HepG2 (cell line): ENCODE measurements around the gene MIX23. TPM values are rescaled to one million over a fixed set of nuclear protein-coding genes. Genes with fewer than 3 reads are reported as not detected.

Experiments
- CAMTA2 ChIP-seq: sonication (generic); formaldehyde crosslinking; IDR thresholded peaks from 2 replicates; pipeline ENCODE4 v1.4.0; 2020; ENCODE audit warnings: mild to moderate bottlenecking, missing genetic modification reagents, borderline replicate concordance
- CREB1 ChIP-seq, 2 experiments: fragments of 450-650 bp in 1 of 2; IDR thresholded peaks; 2 replicates each; pipeline ENCODE4 v1.6.1; 2016 to 2017; ENCODE audit warnings: control low read depth in 1 of 2, mild to moderate bottlenecking in 1 of 2, missing compliant biosample characterization in 1 of 2, missing genetic modification characterization in 1 of 2
- MYNN ChIP-seq: sonication (generic); formaldehyde crosslinking; IDR thresholded peaks from 2 replicates; pipeline ENCODE4 v1.4.0; 2020; ENCODE audit warnings: mild to moderate bottlenecking, low read depth, missing genetic modification reagents
- NFYC ChIP-seq: IDR thresholded peaks from 2 replicates; pipeline ENCODE4 v1.6.1; 2016; ENCODE audit warnings: missing genetic modification reagents, missing compliant biosample characterization
- TARDBP ChIP-seq: sonication (generic); formaldehyde crosslinking; IDR thresholded peaks from 2 replicates; pipeline ENCODE4 v1.8.0; 2022; ENCODE audit warnings: mild to moderate bottlenecking, missing genetic modification reagents
- TP53 ChIP-seq: sonication (generic); formaldehyde crosslinking; conservative IDR thresholded peaks from 2 replicates; pipeline ENCODE4 v1.4.0; 2020; ENCODE audit warnings: missing genetic modification reagents
- U2AF1 ChIP-seq: fragments of 200-400 bp; formaldehyde crosslinking; optimal IDR thresholded peaks from 2 replicates; pipeline ENCODE3; 2017; ENCODE audit warnings: mild to moderate bottlenecking, low read depth, low read length
- ZBTB8A ChIP-seq: sonication (generic); formaldehyde crosslinking; IDR thresholded peaks from 2 replicates; pipeline ENCODE4 v1.4.0; 2020; ENCODE audit warnings: mild to moderate bottlenecking, low read depth, missing genetic modification reagents, borderline replicate concordance
- ZNF333 ChIP-seq: sonication (generic); formaldehyde crosslinking; IDR thresholded peaks from 2 replicates; pipeline ENCODE4 v1.4.0; 2020; ENCODE audit warnings: mild to moderate bottlenecking, missing genetic modification reagents, borderline replicate concordance
- ZNF660 ChIP-seq: sonication (generic); formaldehyde crosslinking; IDR thresholded peaks from 2 replicates; pipeline ENCODE4 v1.5.1; 2020; ENCODE audit warnings: mild to moderate bottlenecking, low read depth, missing genetic modification reagents, borderline replicate concordance
- polyA plus RNA-seq, 8 experiments: library from polyadenylated mRNA; depleted of rRNA in 3 of 8; stranded (reverse) in 7 of 8; unstranded in 1 of 8; fragments of >200 nt; fragmentation: Illumina TruSeq in 4 of 8; extraction: Trizol in 4 of 8; gene quantifications; 2 replicates each; pipeline versions ENCODE4 v1.2.1 to v1.2.3, GENCODE V29; 2011 to 2016; ENCODE audit warnings: low read depth in 4 of 8, missing spikeins in 1 of 8, mixed read lengths in 1 of 8; ENCODE audit not compliant: insufficient read depth in 1 of 8
- total RNA-seq, 5 experiments: library from RNA; depleted of rRNA; stranded (reverse); fragments of >200 nt; fragmentation: Illumina TruSeq; extraction: Trizol; gene quantifications; 2 replicates each; pipeline ENCODE4 v1.2.3, GENCODE V29; 2016; ENCODE audit warnings: low read depth in 1 of 5
- TF ChIP-seq, protein P1 (sequence below): sonication (generic); formaldehyde crosslinking; IDR thresholded peaks from 2 replicates; pipeline ENCODE4 v1.4.0; 2020; ENCODE audit warnings: low read depth, mild to moderate bottlenecking, missing genetic modification reagents
- TF ChIP-seq, protein P2 (sequence below): sonication (generic); formaldehyde crosslinking; IDR thresholded peaks from 2 replicates; pipeline ENCODE4 v1.4.0; 2020; ENCODE audit warnings: mild to moderate bottlenecking, missing genetic modification reagents
- TF ChIP-seq, protein P3 (sequence below): sonication (generic); formaldehyde crosslinking; IDR thresholded peaks from 2 replicates; pipeline ENCODE4 v1.8.1; 2023; ENCODE audit warnings: mild to moderate bottlenecking, missing genetic modification reagents
- TF ChIP-seq, protein P4 (sequence below): IDR thresholded peaks from 2 replicates; pipeline ENCODE4 v1.6.1; 2016; ENCODE audit warnings: missing compliant biosample characterization, missing genetic modification reagents, borderline replicate concordance

The MIX23 gene
- total and polyA plus RNA-seq, 2 of the 13 experiments (the other 11 are each of a cell fraction or from before 2014, with no cell fraction given), result 20.0 to 152 TPM

DNA sequence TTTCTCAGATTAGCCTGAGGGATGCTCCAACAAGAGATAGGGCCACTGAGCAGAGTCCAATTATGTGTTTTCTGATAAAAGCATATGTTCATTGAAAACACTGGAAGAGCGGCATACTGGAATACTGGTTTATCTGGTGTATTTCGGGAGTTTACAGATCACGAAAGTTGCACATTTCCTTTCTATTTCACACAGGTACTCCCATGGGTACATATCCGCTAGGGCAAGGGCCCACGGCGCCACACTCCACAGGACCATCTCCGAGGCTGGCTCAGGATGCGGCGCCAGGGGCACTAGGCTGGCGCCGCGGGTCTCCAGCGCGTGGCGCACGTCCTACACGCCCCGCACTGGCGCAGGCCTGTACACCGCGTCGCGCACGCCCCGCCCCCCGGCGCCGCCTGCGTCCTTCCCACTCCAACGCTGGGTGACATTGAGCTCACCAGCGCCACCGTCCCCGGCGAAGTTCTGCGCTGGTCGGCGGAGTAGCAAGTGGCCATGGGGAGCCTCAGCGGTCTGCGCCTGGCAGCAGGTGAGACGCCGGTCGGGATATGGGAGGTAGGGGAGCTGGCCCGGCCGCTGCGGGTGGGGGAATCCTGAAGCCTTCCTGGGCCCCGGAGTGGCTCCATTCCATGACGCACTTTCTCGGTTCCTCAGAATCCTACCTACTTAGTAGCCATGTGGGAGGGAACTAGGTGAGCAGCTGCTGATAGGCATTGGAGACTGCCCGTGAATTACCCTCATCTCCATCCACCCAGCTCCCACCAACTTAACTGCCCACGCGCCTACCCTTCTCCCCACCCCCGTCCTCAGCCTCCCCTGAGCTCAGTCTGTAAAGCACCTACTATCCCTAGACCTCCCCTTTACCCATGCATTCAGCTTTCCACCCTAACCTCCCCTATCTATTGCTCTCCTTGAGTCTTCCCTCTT lies 1.0 kb upstream of the MIX23 start, which contains the start of gene FAM162A (continued):
- no peak for TF ChIP-seq ZNF660 (CRISPR knock-in tag)
- peak; percentile 91 for TF ChIP-seq TARDBP (CRISPR knock-in tag)
- TF ChIP-seq, protein P1, sequence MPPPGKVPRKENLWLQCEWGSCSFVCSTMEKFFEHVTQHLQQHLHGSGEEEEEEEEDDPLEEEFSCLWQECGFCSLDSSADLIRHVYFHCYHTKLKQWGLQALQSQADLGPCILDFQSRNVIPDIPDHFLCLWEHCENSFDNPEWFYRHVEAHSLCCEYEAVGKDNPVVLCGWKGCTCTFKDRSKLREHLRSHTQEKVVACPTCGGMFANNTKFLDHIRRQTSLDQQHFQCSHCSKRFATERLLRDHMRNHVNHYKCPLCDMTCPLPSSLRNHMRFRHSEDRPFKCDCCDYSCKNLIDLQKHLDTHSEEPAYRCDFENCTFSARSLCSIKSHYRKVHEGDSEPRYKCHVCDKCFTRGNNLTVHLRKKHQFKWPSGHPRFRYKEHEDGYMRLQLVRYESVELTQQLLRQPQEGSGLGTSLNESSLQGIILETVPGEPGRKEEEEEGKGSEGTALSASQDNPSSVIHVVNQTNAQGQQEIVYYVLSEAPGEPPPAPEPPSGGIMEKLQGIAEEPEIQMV (CRISPR knock-in tag), result peak; percentile 91
- peak; percentile 89 for TF ChIP-seq U2AF1
- TF ChIP-seq TP53 (CRISPR knock-in tag), result peak; percentile 90
- TF ChIP-seq, protein P2, sequence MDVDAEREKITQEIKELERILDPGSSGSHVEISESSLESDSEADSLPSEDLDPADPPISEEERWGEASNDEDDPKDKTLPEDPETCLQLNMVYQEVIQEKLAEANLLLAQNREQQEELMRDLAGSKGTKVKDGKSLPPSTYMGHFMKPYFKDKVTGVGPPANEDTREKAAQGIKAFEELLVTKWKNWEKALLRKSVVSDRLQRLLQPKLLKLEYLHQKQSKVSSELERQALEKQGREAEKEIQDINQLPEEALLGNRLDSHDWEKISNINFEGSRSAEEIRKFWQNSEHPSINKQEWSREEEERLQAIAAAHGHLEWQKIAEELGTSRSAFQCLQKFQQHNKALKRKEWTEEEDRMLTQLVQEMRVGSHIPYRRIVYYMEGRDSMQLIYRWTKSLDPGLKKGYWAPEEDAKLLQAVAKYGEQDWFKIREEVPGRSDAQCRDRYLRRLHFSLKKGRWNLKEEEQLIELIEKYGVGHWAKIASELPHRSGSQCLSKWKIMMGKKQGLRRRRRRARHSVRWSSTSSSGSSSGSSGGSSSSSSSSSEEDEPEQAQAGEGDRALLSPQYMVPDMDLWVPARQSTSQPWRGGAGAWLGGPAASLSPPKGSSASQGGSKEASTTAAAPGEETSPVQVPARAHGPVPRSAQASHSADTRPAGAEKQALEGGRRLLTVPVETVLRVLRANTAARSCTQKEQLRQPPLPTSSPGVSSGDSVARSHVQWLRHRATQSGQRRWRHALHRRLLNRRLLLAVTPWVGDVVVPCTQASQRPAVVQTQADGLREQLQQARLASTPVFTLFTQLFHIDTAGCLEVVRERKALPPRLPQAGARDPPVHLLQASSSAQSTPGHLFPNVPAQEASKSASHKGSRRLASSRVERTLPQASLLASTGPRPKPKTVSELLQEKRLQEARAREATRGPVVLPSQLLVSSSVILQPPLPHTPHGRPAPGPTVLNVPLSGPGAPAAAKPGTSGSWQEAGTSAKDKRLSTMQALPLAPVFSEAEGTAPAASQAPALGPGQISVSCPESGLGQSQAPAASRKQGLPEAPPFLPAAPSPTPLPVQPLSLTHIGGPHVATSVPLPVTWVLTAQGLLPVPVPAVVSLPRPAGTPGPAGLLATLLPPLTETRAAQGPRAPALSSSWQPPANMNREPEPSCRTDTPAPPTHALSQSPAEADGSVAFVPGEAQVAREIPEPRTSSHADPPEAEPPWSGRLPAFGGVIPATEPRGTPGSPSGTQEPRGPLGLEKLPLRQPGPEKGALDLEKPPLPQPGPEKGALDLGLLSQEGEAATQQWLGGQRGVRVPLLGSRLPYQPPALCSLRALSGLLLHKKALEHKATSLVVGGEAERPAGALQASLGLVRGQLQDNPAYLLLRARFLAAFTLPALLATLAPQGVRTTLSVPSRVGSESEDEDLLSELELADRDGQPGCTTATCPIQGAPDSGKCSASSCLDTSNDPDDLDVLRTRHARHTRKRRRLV (CRISPR knock-in tag), result peak; percentile 45; the same call in 1 of the 2 replicates
- TF ChIP-seq CAMTA2 (CRISPR knock-in tag), result peak; percentile 61; the same call in 1 of the 2 replicates
- TF ChIP-seq NFYC (CRISPR knock-in tag), result peak; percentile 49; the same call in 1 of the 2 replicates
- TF ChIP-seq MYNN (CRISPR knock-in tag), result no peak
- 0 out of 2 replicates have a peak, but pooled peaks have one; percentile 74 for TF ChIP-seq ZNF333 (CRISPR knock-in tag)
- peak; percentile 71; the same call in 1 of the 2 replicates for TF ChIP-seq CREB1 (IDR thresholded peaks at IDR 0.05)
- no peak for TF ChIP-seq CREB1 (CRISPR knock-in tag; IDR thresholded peaks at IDR 0.05)
- peak; percentile 60; the same call in 1 of the 2 replicates for TF ChIP-seq ZBTB8A
- TF ChIP-seq, protein P3, sequence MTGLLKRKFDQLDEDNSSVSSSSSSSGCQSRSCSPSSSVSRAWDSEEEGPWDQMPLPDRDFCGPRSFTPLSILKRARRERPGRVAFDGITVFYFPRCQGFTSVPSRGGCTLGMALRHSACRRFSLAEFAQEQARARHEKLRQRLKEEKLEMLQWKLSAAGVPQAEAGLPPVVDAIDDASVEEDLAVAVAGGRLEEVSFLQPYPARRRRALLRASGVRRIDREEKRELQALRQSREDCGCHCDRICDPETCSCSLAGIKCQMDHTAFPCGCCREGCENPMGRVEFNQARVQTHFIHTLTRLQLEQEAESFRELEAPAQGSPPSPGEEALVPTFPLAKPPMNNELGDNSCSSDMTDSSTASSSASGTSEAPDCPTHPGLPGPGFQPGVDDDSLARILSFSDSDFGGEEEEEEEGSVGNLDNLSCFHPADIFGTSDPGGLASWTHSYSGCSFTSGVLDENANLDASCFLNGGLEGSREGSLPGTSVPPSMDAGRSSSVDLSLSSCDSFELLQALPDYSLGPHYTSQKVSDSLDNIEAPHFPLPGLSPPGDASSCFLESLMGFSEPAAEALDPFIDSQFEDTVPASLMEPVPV (CRISPR knock-in tag), result peak; percentile 95
- TF ChIP-seq, protein P4, sequence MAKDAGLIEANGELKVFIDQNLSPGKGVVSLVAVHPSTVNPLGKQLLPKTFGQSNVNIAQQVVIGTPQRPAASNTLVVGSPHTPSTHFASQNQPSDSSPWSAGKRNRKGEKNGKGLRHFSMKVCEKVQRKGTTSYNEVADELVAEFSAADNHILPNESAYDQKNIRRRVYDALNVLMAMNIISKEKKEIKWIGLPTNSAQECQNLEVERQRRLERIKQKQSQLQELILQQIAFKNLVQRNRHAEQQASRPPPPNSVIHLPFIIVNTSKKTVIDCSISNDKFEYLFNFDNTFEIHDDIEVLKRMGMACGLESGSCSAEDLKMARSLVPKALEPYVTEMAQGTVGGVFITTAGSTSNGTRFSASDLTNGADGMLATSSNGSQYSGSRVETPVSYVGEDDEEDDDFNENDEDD, result peak; percentile 90
